Smooth muscle cell (in vitro differentiated cells): ENCODE data around the gene TNC. TPM values are rescaled to one million over a fixed set of nuclear protein-coding genes. Genes with fewer than 3 reads are reported as not detected.
A peak's percentile ranks its signal among the peaks of the same experiment; 100 is the strongest.

Source experiments
- DNase-seq: peaks from one replicate; lab custom pipeline; 2025; ENCODE audit not compliant: unreplicated experiment; lab: John Stamatoyannopoulos, UW
- H2AFZ ChIP-seq: fragments of 200-600 bp; sonication (generic); 2 replicates; pipeline ENCODE4 v1.6.0; 2016; ENCODE audit warnings: antibody characterized with exemption, low read depth, mild to moderate bottlenecking
- H3F3A ChIP-seq: fragments of 200-600 bp; sonication (generic); 2 replicates; pipeline ENCODE4 v1.6.0; 2017; ENCODE audit warnings: antibody characterized with exemption, low read depth
- H3K27ac ChIP-seq: fragments of 200-600 bp; sonication (generic); 2 replicates; pipeline ENCODE4 v1.5.1; 2016; ENCODE audit warnings: low read depth, mild to moderate bottlenecking
- H3K27me3 ChIP-seq: fragments of 200-600 bp; sonication (generic); 2 replicates; pipeline ENCODE4 v1.6.1; 2016; ENCODE audit warnings: low read depth, mild to moderate bottlenecking
- H3K36me3 ChIP-seq: fragments of 200-600 bp; sonication (generic); 2 replicates; pipeline ENCODE4 v1.5.1; 2016; ENCODE audit warnings: low read depth
- H3K4me1 ChIP-seq: fragments of 200-600 bp; sonication (generic); 2 replicates; pipeline ENCODE4 v1.5.1; 2016; ENCODE audit warnings: low read depth
- H3K4me2 ChIP-seq: fragments of 200-600 bp; sonication (generic); 2 replicates; pipeline ENCODE4 v1.6.0; 2016; ENCODE audit warnings: mild to moderate bottlenecking
- H3K4me3 ChIP-seq: fragments of 200-600 bp; sonication (generic); 2 replicates; pipeline ENCODE4 v1.5.1; 2016; ENCODE audit warnings: mild to moderate bottlenecking
- H3K79me2 ChIP-seq: fragments of 200-600 bp; sonication (generic); 2 replicates; pipeline ENCODE4 v1.6.0; 2016; ENCODE audit warnings: low read depth, mild to moderate bottlenecking
- H3K9ac ChIP-seq: fragments of 200-600 bp; sonication (generic); 2 replicates; pipeline ENCODE4 v1.6.0; 2016; ENCODE audit warnings: low read depth
- H3K9me3 ChIP-seq: fragments of 200-600 bp; sonication (generic); replicated peaks from 2 replicates; pipeline ENCODE4 v1.5.1; 2016; ENCODE audit warnings: low read depth
- H4K20me1 ChIP-seq: fragments of 200-600 bp; sonication (generic); 2 replicates; pipeline ENCODE4 v1.6.0; 2016; ENCODE audit warnings: low read depth
- WGBS: methylation state at CpG from one replicate; pipeline ENCODE4 v1.1.7; 2016; ENCODE audit warnings: low lambda C conversion rate; 5-methylcytosine and 5-hydroxymethylcytosine counted together
- polyA plus RNA-seq: library from polyadenylated mRNA; unstranded; fragments of >200 nt; fragmentation: Nextera tagmentation; extraction: Ambion mirVana; gene quantifications from 2 replicates; pipeline ENCODE4 v1.2.1, GENCODE V29; 2016
- total RNA-seq: library from RNA; depleted of rRNA; stranded (reverse); fragments of >200 nt; gene quantifications from 2 replicates; pipeline ENCODE4 v1.2.3, GENCODE V29; 2014
- TF ChIP-seq, protein P1 (sequence below): fragments of 200-600 bp; sonication (generic); IDR thresholded peaks from 2 replicates; pipeline ENCODE4 v1.5.1; 2017; ENCODE audit warnings: borderline replicate concordance, mild to moderate bottlenecking, antibody characterized with exemption; ENCODE audit not compliant: insufficient read depth, poor library complexity, severe bottlenecking

The TNC gene
- total and polyA plus RNA-seq, 2 experiments from 2014 or later, result 567 to 581 TPM

DNA sequence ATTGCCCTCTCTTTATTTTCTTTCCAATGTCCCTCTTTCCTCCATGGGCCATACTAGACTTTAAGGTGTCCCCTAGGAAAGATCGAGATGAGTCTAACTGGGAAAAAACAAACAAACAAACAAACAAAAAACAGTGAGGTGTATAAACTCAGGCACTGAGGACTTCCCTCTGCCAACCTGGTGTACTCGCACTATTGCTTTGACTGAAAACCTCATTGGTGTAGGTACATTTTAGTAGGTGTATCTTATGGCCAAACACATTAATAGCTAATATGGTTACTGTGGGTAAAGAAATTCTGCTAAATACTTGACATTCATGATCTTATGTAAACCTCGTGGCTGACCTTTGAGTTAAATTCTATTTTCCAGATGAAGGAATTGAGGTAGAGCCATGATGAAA is 74.3 kb downstream of the TNC start:
- Histone ChIP-seq H2AFZ (no peak overlapping the region), H3K27me3 (no peaks in the 10 kb centered on the region), H3K27ac (peak overlapping the region; percentile 61), H3F3A (peaks cover 4% of the 10 kb centered on the region), H3K4me3 (no peak overlapping the region), H3K9ac (no peak overlapping the region), H3K4me2 (no peak overlapping the region), H3K4me1 (no peaks in the 10 kb centered on the region), H3K36me3 (no peaks in the 10 kb centered on the region), H3K9me3 (no peaks in the 10 kb centered on the region), H4K20me1 (no peaks in the 10 kb centered on the region), H3K79me2 (no peaks in the 10 kb centered on the region)
- TF ChIP-seq, protein P1, sequence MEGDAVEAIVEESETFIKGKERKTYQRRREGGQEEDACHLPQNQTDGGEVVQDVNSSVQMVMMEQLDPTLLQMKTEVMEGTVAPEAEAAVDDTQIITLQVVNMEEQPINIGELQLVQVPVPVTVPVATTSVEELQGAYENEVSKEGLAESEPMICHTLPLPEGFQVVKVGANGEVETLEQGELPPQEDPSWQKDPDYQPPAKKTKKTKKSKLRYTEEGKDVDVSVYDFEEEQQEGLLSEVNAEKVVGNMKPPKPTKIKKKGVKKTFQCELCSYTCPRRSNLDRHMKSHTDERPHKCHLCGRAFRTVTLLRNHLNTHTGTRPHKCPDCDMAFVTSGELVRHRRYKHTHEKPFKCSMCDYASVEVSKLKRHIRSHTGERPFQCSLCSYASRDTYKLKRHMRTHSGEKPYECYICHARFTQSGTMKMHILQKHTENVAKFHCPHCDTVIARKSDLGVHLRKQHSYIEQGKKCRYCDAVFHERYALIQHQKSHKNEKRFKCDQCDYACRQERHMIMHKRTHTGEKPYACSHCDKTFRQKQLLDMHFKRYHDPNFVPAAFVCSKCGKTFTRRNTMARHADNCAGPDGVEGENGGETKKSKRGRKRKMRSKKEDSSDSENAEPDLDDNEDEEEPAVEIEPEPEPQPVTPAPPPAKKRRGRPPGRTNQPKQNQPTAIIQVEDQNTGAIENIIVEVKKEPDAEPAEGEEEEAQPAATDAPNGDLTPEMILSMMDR, result no peak
- no peak for DNase-seq
- 90% methylated on average over 3 of the region's 3 CpGs for WGBS

GRCh38 chr9:115042781-115043509 is 75.0 kb downstream of the TNC start:
- Histone ChIP-seq H3F3A (peaks cover 7% of the 10 kb centered on the region), H3K27ac (peak overlapping the region; percentile 61), H3K4me2 (peak overlapping the region; percentile 21), H3K79me2 (no peaks in the 10 kb centered on the region), H3K4me1 (no peaks in the 10 kb centered on the region), H3K9ac (no peak overlapping the region), H3K36me3 (no peaks in the 10 kb centered on the region), H3K4me3 (no peak overlapping the region), H3K27me3 (no peaks in the 10 kb centered on the region), H2AFZ (no peak overlapping the region), H3K9me3 (no peaks in the 10 kb centered on the region), H4K20me1 (no peaks in the 10 kb centered on the region)
- TF ChIP-seq, protein P1, result no peak
- 45% methylated on average over 3 of the region's 3 CpGs for WGBS
- DNase-seq, result no peak

DNA sequence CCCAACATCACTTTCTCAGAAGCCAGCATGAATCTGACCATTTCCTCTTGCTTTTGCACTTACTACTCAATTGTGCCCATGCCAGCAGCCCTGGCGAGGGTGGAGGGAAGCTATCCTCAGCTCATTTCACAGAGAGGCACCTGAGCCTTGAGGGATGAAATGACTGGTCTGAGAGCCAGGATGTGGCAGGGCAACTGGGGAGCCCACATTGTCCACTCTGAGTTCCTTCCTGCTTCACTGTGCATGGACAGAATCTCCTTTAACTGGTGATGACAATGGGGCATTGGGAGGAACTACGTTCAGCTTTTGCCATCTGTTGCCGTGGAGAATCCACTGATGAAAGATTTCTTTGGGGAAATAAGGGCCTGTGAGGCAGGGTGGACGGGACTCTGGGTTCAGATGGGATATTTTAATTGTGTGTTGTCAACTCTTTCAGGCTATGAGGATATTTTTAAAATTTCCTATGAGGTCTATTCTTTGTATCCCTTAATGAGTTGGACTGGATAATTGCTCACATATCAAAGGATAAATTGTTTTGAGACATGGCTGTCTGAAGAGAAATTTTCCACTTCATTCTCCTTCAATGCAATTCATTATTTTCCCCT is 78.3 kb downstream of the TNC start:
- Histone ChIP-seq H3K4me1 (no peaks in the 10 kb centered on the region), H3K27ac (no peak overlapping the region), H2AFZ (no peak overlapping the region), H3K79me2 (no peaks in the 10 kb centered on the region), H3F3A (peaks cover 20% of the 10 kb centered on the region), H4K20me1 (no peaks in the 10 kb centered on the region), H3K27me3 (no peaks in the 10 kb centered on the region), H3K36me3 (no peaks in the 10 kb centered on the region), H3K9ac (no peak overlapping the region), H3K4me3 (no peak overlapping the region), H3K4me2 (no peak overlapping the region), H3K9me3 (no peaks in the 10 kb centered on the region)
- 95% methylated on average over 4 of the region's 4 CpGs for WGBS
- TF ChIP-seq, protein P1, result no peak
- DNase-seq, result no peak
